ENCODE measurements around the gene MFSD2B.

DNA sequence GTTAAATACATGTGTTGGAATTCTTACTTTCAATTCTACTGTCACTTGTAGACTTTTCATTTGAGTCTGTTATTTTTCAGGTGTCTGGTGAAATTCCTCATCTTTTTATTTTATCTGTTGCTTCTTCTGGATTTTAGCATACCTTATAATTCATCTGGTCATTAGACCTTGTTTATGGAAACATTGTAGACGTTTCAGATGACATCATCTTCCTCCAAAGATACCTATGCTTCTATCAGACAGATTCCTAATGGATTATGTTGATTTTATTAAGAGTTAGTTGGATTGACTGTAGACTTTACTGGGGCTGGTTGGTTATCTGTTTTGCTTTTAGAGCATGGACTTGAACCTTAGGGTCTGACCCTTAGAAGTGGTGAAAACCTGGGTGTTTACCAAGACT is 15.3 kb upstream of the MFSD2B start:
- TF ChIP-seq, protein P1, sequence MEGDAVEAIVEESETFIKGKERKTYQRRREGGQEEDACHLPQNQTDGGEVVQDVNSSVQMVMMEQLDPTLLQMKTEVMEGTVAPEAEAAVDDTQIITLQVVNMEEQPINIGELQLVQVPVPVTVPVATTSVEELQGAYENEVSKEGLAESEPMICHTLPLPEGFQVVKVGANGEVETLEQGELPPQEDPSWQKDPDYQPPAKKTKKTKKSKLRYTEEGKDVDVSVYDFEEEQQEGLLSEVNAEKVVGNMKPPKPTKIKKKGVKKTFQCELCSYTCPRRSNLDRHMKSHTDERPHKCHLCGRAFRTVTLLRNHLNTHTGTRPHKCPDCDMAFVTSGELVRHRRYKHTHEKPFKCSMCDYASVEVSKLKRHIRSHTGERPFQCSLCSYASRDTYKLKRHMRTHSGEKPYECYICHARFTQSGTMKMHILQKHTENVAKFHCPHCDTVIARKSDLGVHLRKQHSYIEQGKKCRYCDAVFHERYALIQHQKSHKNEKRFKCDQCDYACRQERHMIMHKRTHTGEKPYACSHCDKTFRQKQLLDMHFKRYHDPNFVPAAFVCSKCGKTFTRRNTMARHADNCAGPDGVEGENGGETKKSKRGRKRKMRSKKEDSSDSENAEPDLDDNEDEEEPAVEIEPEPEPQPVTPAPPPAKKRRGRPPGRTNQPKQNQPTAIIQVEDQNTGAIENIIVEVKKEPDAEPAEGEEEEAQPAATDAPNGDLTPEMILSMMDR (IDR thresholded peaks at IDR 0.05; ENCODE audit: extremely low read depth in 1 of 2, insufficient read depth in 1 of 2, low read depth in 1 of 2, low read length in 2 of 2) = no peak
- TF ChIP-seq FOS (IDR thresholded peaks at IDR 0.05; ENCODE audit: borderline replicate concordance, insufficient read depth, low read length) (no peak), POLR2A (IDR thresholded peaks at IDR 0.05; ENCODE audit: low read depth, low read length) (no peak), POLR2AphosphoS5 (IDR thresholded peaks at IDR 0.05; ENCODE audit: insufficient read depth, low read depth, low read length) (no peak)
- TF ChIP-seq, protein P2, sequence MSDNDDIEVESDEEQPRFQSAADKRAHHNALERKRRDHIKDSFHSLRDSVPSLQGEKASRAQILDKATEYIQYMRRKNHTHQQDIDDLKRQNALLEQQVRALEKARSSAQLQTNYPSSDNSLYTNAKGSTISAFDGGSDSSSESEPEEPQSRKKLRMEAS (IDR thresholded peaks at IDR 0.05; ENCODE audit: insufficient read depth, insufficient read length) = no peak
